ACC112 (cell line): ENCODE data around the gene CHURC1.

ENCODE experiments used
- H2AFZ ChIP-seq: fragments of 200-600 bp; sonication (generic); one replicate; pipeline ENCODE4 v1.6.0; 2017; ENCODE audit warnings: antibody characterized with exemption, low read length; ENCODE audit not compliant: unreplicated experiment
- H3K27ac ChIP-seq: fragments of 200-600 bp; sonication (generic); 2 replicates; pipeline ENCODE4 v1.5.1; 2014; ENCODE audit warnings: low read depth, mild to moderate bottlenecking, antibody characterized with exemption, low read length, moderate library complexity
- H3K27me3 ChIP-seq: fragments of 200-600 bp; sonication (generic); 2 replicates; pipeline ENCODE4 v1.6.1; 2014; ENCODE audit warnings: mild to moderate bottlenecking, antibody characterized with exemption, low read length, moderate library complexity, mixed read lengths; ENCODE audit not compliant: insufficient read depth
- H3K36me3 ChIP-seq: fragments of 200-600 bp; sonication (generic); 2 replicates; pipeline ENCODE4 v1.6.1; 2016; ENCODE audit warnings: mild to moderate bottlenecking, antibody characterized with exemption, low read length, moderate library complexity, mixed read lengths; ENCODE audit not compliant: insufficient read depth
- H3K4me1 ChIP-seq: fragments of 200-600 bp; sonication (generic); one replicate; pipeline ENCODE4 v1.6.1; 2016; ENCODE audit warnings: low read length, mixed read lengths; ENCODE audit not compliant: insufficient read depth, unreplicated experiment, control insufficient read depth
- H3K4me3 ChIP-seq: fragments of 200-600 bp; sonication (generic); 2 replicates; pipeline ENCODE4 v1.5.1; 2014; ENCODE audit warnings: mild to moderate bottlenecking, low read depth, low read length
- H3K79me2 ChIP-seq: fragments of 200-600 bp; sonication (generic); one replicate; pipeline ENCODE4 v1.6.0; 2016; ENCODE audit warnings: low read length; ENCODE audit not compliant: control insufficient read depth, unreplicated experiment, insufficient read depth

The CHURC1 gene

DNA sequence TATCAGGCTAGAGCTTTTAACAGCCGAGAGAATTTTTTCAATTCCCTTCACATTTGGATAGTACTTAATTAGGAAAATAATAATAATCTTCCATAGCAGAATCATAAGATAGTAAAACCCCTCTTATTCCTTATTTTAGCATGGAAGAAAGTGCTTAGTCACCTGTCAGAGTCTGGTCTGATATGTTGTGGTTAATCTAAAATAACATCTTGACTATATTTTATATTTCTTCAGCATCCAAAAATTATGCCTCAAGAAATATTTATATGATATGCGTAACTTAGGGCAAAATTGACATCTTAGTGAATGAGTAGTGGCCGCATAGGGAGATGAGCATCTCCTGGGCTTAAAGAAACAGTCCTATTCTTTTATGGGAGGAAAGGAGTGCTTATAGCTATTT, 12.8 kb downstream of the CHURC1 start:
- Histone ChIP-seq H3K4me1 (no peaks in the 10 kb centered on the region), H3K36me3 (peaks cover 38% of the 10 kb centered on the region), H2AFZ (no peak overlapping the region), H3K4me3 (no peak overlapping the region), H3K27me3 (no peaks in the 10 kb centered on the region), H3K27ac (no peak overlapping the region), H3K79me2 (peaks cover 16% of the 10 kb centered on the region)

DNA sequence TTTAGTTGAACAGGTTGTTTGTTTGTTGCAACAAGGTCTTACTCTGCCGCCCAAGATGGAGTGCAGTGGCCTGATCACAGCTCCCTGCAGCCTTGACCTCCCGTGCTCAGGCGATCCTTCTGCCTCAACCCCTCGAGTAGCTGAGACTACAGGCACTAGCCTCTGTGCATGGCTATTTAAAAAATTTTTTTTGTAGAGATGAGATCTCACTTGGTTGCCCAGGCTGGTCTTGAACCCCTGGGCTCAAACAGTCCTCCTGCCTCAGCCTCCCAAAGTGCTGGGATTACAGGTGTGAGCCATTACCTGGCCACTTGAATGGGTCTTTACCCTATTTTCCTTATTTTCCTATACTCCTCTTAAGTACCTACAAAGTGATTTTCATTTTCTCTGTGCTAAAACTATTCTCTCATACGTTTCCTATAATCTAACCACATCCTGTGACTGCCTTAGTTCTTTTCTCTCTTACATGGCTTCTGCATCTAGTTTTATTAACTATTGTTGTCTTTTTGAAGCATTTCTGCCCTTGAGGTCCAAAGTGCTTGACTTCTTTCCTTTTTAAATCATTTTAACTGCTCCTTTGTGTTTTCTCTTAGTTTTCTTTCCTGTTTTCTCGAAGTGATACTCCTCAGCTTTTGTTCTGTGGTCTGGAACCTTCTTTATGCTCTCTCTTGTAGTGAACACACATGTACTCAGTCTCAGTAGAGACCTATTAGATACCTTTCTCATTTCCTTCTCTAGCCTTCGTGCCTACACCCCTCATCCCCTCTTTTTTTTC, 14.2 kb downstream of the CHURC1 start:
- no peak overlapping the region for H3K27ac ChIP-seq
- no peak overlapping the region for H3K4me3 ChIP-seq
- peaks cover 51% of the 10 kb centered on the region for H3K36me3 ChIP-seq
- peaks cover 8% of the 10 kb centered on the region for H3K79me2 ChIP-seq
- H3K4me1 ChIP-seq: no peaks in the 10 kb centered on the region
- H3K27me3 ChIP-seq: no peaks in the 10 kb centered on the region
- no peak overlapping the region for H2AFZ ChIP-seq

DNA sequence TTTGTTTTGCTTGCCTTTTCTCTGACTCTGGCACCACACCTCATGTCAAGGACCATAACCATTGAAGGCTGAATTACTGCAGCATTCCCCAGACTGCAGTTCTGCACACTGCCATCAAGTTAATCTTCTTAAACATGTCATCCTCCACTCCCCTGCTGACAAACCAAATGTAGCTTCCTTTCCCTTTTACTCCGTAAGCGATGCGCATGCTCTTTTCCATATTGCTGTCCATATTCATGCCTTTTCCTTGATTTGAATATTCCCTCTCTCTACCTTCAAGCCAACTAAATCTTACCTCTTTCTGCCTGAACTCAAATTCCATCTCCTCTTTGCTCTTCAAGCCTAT, 14.7 kb downstream of the CHURC1 start:
- H3K27ac ChIP-seq: no peak overlapping the region
- H3K79me2 ChIP-seq: peaks cover 8% of the 10 kb centered on the region
- no peaks in the 10 kb centered on the region for H3K4me1 ChIP-seq
- peaks cover 50% of the 10 kb centered on the region for H3K36me3 ChIP-seq
- no peak overlapping the region for H2AFZ ChIP-seq
- H3K4me3 ChIP-seq: no peak overlapping the region
- H3K27me3 ChIP-seq: no peaks in the 10 kb centered on the region

DNA sequence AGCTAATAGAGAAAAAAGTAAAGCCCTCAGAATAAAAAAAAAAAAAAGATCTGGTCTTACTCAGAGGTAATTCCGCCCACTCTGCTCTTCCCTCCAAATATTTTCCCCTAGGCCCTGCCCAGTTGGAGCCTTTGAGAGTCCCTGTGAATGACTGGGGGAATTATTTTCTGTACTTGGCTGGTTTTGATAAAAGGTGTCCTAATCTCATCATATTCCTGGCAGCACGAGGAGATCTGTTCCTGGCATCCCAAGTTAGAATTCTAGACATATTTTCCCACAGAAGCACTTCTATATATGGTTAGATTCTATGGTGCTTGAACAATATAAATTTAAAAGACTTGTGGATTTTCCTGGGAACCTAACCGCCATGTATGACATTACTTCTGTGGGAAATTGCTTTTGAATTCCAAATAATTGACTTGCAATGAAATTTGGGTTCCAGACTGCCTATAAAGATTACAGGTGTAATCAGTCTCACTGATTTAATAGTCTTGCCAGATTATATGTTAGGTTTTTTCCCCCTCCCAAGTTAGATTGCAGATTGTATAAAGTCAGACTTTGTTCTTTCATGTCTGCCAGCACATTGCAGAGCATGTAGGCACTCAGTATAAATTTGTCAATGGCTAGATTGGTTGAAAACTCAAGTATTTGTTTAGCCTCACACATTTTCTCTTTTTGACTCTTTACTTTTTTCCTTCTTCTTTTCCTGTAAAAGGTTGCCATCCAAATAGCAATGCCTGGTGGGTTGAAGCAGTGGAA, 16.0 kb downstream of the CHURC1 start:
- Histone ChIP-seq H3K36me3 (peaks cover 42% of the 10 kb centered on the region), H2AFZ (no peak overlapping the region), H3K27me3 (no peaks in the 10 kb centered on the region), H3K79me2 (peaks cover 3% of the 10 kb centered on the region), H3K27ac (no peak overlapping the region), H3K4me3 (no peak overlapping the region), H3K4me1 (no peaks in the 10 kb centered on the region)

DNA sequence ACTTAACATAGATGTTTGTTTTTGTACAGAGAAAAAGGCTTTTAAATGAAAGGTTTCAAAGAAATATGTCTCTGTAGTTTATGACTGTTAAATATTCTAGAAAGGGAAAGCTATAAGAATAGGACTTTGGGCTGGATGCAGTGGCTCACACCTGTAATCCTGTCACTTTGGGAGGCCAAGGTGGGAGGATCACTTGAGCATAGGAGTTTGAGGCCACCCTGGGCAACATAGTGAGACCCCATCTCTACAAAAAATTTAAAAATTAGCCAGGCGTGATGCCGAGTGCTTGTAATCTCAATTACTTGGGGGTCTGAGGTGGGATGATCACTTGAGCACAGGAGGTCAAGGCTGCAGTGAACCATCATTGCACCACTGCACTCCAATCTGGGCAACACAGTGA, 16.9 kb downstream of the CHURC1 start:
- Histone ChIP-seq H3K27ac (no peak overlapping the region), H3K27me3 (no peaks in the 10 kb centered on the region), H3K4me1 (no peaks in the 10 kb centered on the region), H3K4me3 (no peak overlapping the region), H3K79me2 (peaks cover 3% of the 10 kb centered on the region), H3K36me3 (peaks cover 37% of the 10 kb centered on the region), H2AFZ (no peak overlapping the region)

DNA sequence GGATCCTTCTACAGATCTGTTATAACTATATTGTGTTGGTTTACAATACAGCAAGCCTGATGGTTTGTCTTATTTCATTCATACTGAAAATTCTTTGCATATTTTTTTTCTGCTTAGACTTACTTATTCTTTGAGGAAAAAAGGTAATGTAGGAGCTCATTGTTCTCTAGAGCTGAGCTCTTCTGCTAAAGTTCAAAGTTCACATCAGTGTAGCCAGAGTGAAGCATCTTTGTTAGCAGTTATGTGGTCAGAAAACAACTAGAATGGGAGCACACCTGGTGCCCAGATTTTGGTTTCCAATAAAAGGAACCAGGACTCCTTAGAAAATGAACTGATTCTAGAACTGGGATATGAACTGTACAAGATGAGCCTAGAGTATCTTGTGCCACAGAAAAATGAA, 18.0 kb downstream of the CHURC1 start:
- Histone ChIP-seq H3K36me3 (peaks cover 32% of the 10 kb centered on the region), H3K79me2 (peaks cover 3% of the 10 kb centered on the region)

DNA sequence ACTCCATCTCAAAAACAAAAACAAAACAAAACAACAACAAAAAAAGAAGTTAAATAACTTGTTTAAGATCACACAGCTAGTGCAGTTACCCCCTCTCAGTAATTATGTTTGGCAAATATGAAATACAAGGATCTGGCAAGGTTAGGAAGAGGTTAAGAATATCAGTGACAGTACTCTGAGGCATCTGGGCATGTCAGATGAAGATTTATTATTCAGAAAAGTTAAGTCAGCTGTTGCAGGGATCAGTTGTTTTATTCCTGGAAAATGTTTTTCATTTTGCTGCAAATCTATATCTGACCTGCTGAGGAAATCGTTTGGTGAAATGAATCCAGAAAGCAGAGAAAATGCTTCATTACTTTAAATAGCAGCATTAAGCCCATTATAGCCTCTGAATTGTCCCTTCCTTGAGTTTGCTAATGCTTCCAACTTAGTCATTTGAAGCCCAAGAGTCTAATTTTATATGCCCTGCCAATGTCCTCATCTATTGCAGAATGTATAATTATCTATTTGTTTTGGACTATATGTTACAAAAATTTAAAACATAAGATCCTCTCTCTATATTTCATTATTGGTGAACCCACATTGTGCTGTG, 20.2 kb downstream of the CHURC1 start:
- Histone ChIP-seq H3K4me1 (no peaks in the 10 kb centered on the region), H2AFZ (no peak overlapping the region), H3K4me3 (no peak overlapping the region), H3K36me3 (peaks cover 22% of the 10 kb centered on the region), H3K27ac (no peak overlapping the region), H3K27me3 (no peaks in the 10 kb centered on the region), H3K79me2 (no peaks in the 10 kb centered on the region)

More for the DNA sequence above, 18.0 kb downstream of the CHURC1 start:
- H3K4me1 ChIP-seq: no peaks in the 10 kb centered on the region
- no peak overlapping the region for H3K4me3 ChIP-seq
- H3K27me3 ChIP-seq: no peaks in the 10 kb centered on the region
- no peak overlapping the region for H3K27ac ChIP-seq
- no peak overlapping the region for H2AFZ ChIP-seq

DNA sequence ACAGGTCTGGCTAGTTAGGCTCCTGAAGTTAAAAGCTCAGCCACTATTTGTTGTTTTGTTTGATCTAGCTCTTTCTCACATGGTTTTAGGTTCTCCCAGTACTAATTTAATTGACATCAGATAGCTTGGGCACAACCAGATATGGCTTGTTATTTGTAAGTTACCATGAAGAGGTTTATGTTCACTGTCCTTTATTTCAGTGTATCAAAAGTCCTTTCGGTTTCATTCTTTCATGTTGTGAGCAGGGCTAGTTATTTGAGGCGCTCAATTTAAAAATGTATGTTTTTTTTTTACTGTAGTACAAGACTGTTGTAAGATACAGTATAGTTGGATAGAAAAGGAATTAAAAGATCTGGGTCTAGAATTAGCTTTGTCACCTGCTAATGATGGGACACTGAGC, 21.3 kb downstream of the CHURC1 start:
- Histone ChIP-seq H3K79me2 (no peaks in the 10 kb centered on the region), H2AFZ (no peak overlapping the region), H3K27me3 (no peaks in the 10 kb centered on the region), H3K36me3 (peaks cover 21% of the 10 kb centered on the region), H3K4me3 (no peak overlapping the region), H3K27ac (no peak overlapping the region), H3K4me1 (no peaks in the 10 kb centered on the region)

DNA sequence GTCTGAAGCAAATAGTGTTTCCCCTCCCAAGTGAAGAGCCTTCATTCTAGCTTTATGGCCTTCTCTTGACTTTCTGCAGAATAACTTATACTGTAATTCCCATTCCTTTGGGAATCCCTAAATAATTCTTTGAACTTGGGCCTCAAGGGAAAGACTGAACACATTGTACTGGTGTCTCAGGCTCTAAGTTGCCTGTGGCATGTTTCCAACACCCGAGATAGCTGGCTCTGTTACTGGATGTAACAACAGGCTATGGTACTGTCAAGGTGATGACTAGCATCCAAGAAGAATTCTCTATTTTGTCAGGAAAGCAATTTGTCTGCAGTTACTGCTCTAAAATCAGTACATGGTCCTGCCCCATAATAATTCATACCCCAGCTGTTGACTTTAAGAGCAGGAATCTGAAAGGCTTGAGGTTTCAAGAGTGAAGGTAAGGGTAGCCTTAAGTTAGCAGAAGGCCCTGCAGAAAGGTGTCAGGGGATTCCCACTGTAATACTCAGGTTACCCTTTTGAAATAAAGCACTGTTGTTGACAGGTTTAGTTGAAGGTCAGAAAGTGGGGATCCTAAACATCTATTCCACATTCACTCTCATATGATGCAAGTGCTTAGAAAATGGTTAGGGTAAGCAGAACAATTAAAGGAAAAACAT, 23.0 kb downstream of the CHURC1 start:
- Histone ChIP-seq H3K4me1 (no peaks in the 10 kb centered on the region), H3K79me2 (no peaks in the 10 kb centered on the region), H3K4me3 (no peak overlapping the region), H3K27me3 (no peaks in the 10 kb centered on the region), H2AFZ (no peak overlapping the region), H3K27ac (no peak overlapping the region), H3K36me3 (peaks cover 14% of the 10 kb centered on the region; the same call in 1 of the 2 replicates)

DNA sequence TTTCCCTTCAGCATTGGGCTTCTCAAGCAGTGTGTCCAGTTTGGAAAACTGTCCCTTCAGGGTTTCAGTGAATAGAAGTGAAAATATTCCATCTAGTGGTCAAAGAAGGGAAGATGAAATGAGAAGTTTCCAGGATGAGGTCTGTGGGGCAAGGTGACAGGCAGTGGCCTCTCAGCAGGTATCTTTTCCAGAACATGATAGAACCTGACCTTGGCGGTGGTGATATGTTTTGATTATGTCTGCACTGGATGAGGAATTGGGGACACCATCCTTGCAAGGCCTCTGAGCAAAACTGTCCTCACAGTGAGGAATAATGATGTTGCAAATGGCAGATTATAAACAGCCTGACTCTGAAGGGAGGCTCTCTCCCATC, 23.6 kb downstream of the CHURC1 start:
- Histone ChIP-seq H3K4me1 (no peaks in the 10 kb centered on the region), H3K36me3 (peaks cover 9% of the 10 kb centered on the region; the same call in 1 of the 2 replicates), H3K27me3 (no peaks in the 10 kb centered on the region), H3K4me3 (no peak overlapping the region), H3K79me2 (no peaks in the 10 kb centered on the region), H3K27ac (no peak overlapping the region), H2AFZ (no peak overlapping the region)
